Ectodermal cell (in vitro differentiated cells): Measurements from ENCODE around the gene TSTD1.
"Not testable (repeated sequence)": the region's sequence is repeated elsewhere in the genome, so short reads cannot be mapped to it uniquely, and the experiment has no call there.

Experiments
- H3K27ac ChIP-seq: 2 replicates; pipeline ENCODE4 v1.7.0; 2013; ENCODE audit warnings: mild to moderate bottlenecking, low read depth, low read length; ENCODE audit not compliant: insufficient read depth, poor library complexity, severe bottlenecking
- H3K27me3 ChIP-seq: 2 replicates; pipeline ENCODE4 v1.7.0; 2013; ENCODE audit warnings: mild to moderate bottlenecking, low read length; ENCODE audit not compliant: insufficient read depth, control insufficient read depth, poor library complexity, severe bottlenecking
- H3K36me3 ChIP-seq: one replicate; pipeline ENCODE4 v1.7.0; 2013; ENCODE audit warnings: low read length; ENCODE audit not compliant: control insufficient read depth, insufficient read depth
- H3K4me1 ChIP-seq: one replicate; pipeline ENCODE4 v1.7.0; 2013; ENCODE audit warnings: low read length; ENCODE audit not compliant: control insufficient read depth, insufficient read depth
- H3K4me3 ChIP-seq: 2 replicates; pipeline ENCODE4 v1.7.0; 2013; ENCODE audit warnings: low read depth, low read length, control low read depth; ENCODE audit not compliant: insufficient read depth
- H3K9me3 ChIP-seq: 2 replicates; pipeline ENCODE4 v1.7.0; 2013; ENCODE audit warnings: mild to moderate bottlenecking, low read length, moderate library complexity; ENCODE audit not compliant: control insufficient read depth
- WGBS, 2 experiments: methylation state at CpG; one replicate each; pipeline ENCODE4 v1.1.7; 2013; ENCODE audit warnings: missing lambda C conversion rate in 2 of 2; 5-methylcytosine and 5-hydroxymethylcytosine counted together

Gene TSTD1

GRCh38 chr1:161008869-161009510 is 29.8 kb downstream of the TSTD1 start:
- WGBS, 2 experiments = 87 to 90% methylated on average over 4 of the region's 4 CpGs
- Histone ChIP-seq H3K27me3 (no peaks in the 10 kb centered on the region), H3K9me3 (no peaks in the 10 kb centered on the region), H3K27ac (no peak overlapping the region), H3K36me3 (no peaks in the 10 kb centered on the region), H3K4me3 (no peak overlapping the region), H3K4me1 (no peaks in the 10 kb centered on the region)

GRCh38 chr1:161007369-161007768 is 31.4 kb downstream of the TSTD1 start:
- no peaks in the 10 kb centered on the region for H3K4me1 ChIP-seq
- H3K9me3 ChIP-seq = no peaks in the 10 kb centered on the region
- H3K27ac ChIP-seq = no peak overlapping the region
- H3K27me3 ChIP-seq = no peaks in the 10 kb centered on the region
- H3K36me3 ChIP-seq = no peaks in the 10 kb centered on the region
- WGBS, 2 experiments = 93 to 94% methylated on average over 2 of the region's 2 CpGs
- H3K4me3 ChIP-seq = no peak overlapping the region

GRCh38 chr1:161006563-161006962 is 32.2 kb downstream of the TSTD1 start:
- H3K27me3 ChIP-seq = no peaks in the 10 kb centered on the region
- no peaks in the 10 kb centered on the region for H3K9me3 ChIP-seq
- no peak overlapping the region for H3K4me3 ChIP-seq
- H3K4me1 ChIP-seq = no peaks in the 10 kb centered on the region
- no peak overlapping the region for H3K27ac ChIP-seq
- 90 to 95% methylated on average over 8 of the region's 8 CpGs for WGBS, 2 experiments
- H3K36me3 ChIP-seq = no peaks in the 10 kb centered on the region

GRCh38 chr1:161001525-161001924 is 37.2 kb downstream of the TSTD1 start:
- H3K27me3 ChIP-seq = no peaks in the 10 kb centered on the region
- WGBS, 2 experiments = 95 to 97% methylated on average over 5 of the region's 5 CpGs
- no peaks in the 10 kb centered on the region for H3K9me3 ChIP-seq
- peaks cover 18% of the 10 kb centered on the region for H3K36me3 ChIP-seq
- no peaks in the 10 kb centered on the region for H3K4me1 ChIP-seq
- H3K27ac ChIP-seq = no peak overlapping the region
- no peak overlapping the region for H3K4me3 ChIP-seq

- Histone ChIP-seq H3K4me3 (no peak overlapping the region), H3K9me3 (no peaks in the 10 kb centered on the region), H3K4me1 (no peaks in the 10 kb centered on the region), H3K27me3 (no peaks in the 10 kb centered on the region), H3K36me3 (peaks cover 18% of the 10 kb centered on the region), H3K27ac (no peak overlapping the region)
- WGBS, 2 experiments = 94 to 96% methylated on average over 11 of the region's 11 CpGs
Observed at GRCh38 chr1:161000736-161001480, 37.9 kb downstream of the TSTD1 start.

- no peaks in the 10 kb centered on the region for H3K27me3 ChIP-seq
- no peaks in the 10 kb centered on the region for H3K4me1 ChIP-seq
- H3K27ac ChIP-seq = no peak overlapping the region
- H3K9me3 ChIP-seq = no peaks in the 10 kb centered on the region
- H3K4me3 ChIP-seq = no peak overlapping the region
- 92 to 94% methylated on average over 5 of the region's 5 CpGs for WGBS, 2 experiments
- peaks cover 18% of the 10 kb centered on the region for H3K36me3 ChIP-seq
Observed at GRCh38 chr1:160999376-160999775, 39.4 kb downstream of the TSTD1 start.

- H3K36me3 ChIP-seq = peaks cover 18% of the 10 kb centered on the region
- WGBS, 2 experiments = 85 to 94% methylated on average over 1 of the region's 1 CpG
Observed at GRCh38 chr1:160997323-160998038, 41.3 kb downstream of the TSTD1 start.

GRCh38 chr1:160996178-160996577 is 42.6 kb downstream of the TSTD1 start:
- no peak overlapping the region for H3K4me3 ChIP-seq
- H3K36me3 ChIP-seq = peaks cover 18% of the 10 kb centered on the region
- H3K27ac ChIP-seq = no peak overlapping the region
- no peaks in the 10 kb centered on the region for H3K27me3 ChIP-seq
- no peaks in the 10 kb centered on the region for H3K4me1 ChIP-seq
- no peaks in the 10 kb centered on the region for H3K9me3 ChIP-seq
- WGBS, 2 experiments = 90 to 91% methylated on average over 3 of the region's 3 CpGs

More at GRCh38 chr1:160997323-160998038, 41.3 kb downstream of the TSTD1 start:
- Histone ChIP-seq H3K9me3 (no peaks in the 10 kb centered on the region), H3K27ac (no peak overlapping the region), H3K4me1 (no peaks in the 10 kb centered on the region), H3K27me3 (no peaks in the 10 kb centered on the region), H3K4me3 (no peak overlapping the region)

GRCh38 chr1:160993544-160994193 is 45.1 kb downstream of the TSTD1 start:
- Histone ChIP-seq H3K4me1 (no peaks in the 10 kb centered on the region), H3K36me3 (no peaks in the 10 kb centered on the region), H3K27me3 (no peaks in the 10 kb centered on the region), H3K9me3 (no peaks in the 10 kb centered on the region), H3K27ac (no peak overlapping the region), H3K4me3 (no peak overlapping the region)
- WGBS, 2 experiments = 93 to 97% methylated on average over 14 of the region's 14 CpGs

GRCh38 chr1:160992036-160992435 is 46.7 kb downstream of the TSTD1 start:
- not testable (repeated sequence) for H3K36me3 ChIP-seq, H3K27me3 ChIP-seq, H3K4me3 ChIP-seq, H3K4me1 ChIP-seq, H3K27ac ChIP-seq, H3K9me3 ChIP-seq
- WGBS, 2 experiments = 94 to 98% methylated on average over 3 to 4 of the region's 4 CpGs
